Glutamatergic neuron (in vitro differentiated cells): ENCODE measurements around the gene MSH2. TPM values are rescaled to one million over a fixed set of nuclear protein-coding genes. Genes with fewer than 3 reads are reported as not detected.
"Not testable (repeated sequence)": the region's sequence is repeated elsewhere in the genome, so short reads cannot be mapped to it uniquely, and the experiment has no call there.

Source experiments
- DNase-seq: peaks from one replicate; pipeline ENCODE4 v3.0.0; 2022
- H3K27ac Mint-ChIP-seq: one replicate; pipeline ENCODE4 v1.8.0; 2020; ENCODE audit warnings: mild to moderate bottlenecking, mixed read lengths, inconsistent platforms; ENCODE audit not compliant: unreplicated experiment
- H3K27me3 Mint-ChIP-seq: one replicate; pipeline ENCODE4 v1.8.0; 2020; ENCODE audit warnings: mild to moderate bottlenecking, moderate library complexity, mixed read lengths, inconsistent platforms; ENCODE audit not compliant: unreplicated experiment
- H3K36me3 Mint-ChIP-seq: one replicate; pipeline ENCODE4 v1.8.0; 2020; ENCODE audit warnings: mild to moderate bottlenecking, mixed read lengths, inconsistent platforms; ENCODE audit not compliant: unreplicated experiment
- H3K4me1 Mint-ChIP-seq: one replicate; pipeline ENCODE4 v1.8.0; 2020; ENCODE audit warnings: mild to moderate bottlenecking, low read depth, mixed read lengths, inconsistent platforms; ENCODE audit not compliant: unreplicated experiment
- H3K4me3 Mint-ChIP-seq: one replicate; pipeline ENCODE4 v1.8.0; 2020; ENCODE audit warnings: mild to moderate bottlenecking, mixed read lengths, inconsistent platforms; ENCODE audit not compliant: unreplicated experiment
- H3K9me3 Mint-ChIP-seq: one replicate; pipeline ENCODE4 v1.8.0; 2020; ENCODE audit warnings: mild to moderate bottlenecking, moderate library complexity, mixed read lengths, inconsistent platforms; ENCODE audit not compliant: unreplicated experiment
- total RNA-seq: library from RNA; stranded (reverse); fragmentation: NEBNext Ultra II Directional; extraction: Animal tissue kit (Norgen Biotek cat#: 25700); gene quantifications from one replicate; pipeline ENCODE4 v1.2.1, GENCODE V29; 2021; ENCODE audit not compliant: unreplicated experiment
- TF ChIP-seq, protein P1 (sequence below): fragments of 200-600 bp; sonication (generic); IDR thresholded peaks from one replicate; pipeline ENCODE4 v1.5.0; 2021; ENCODE audit not compliant: partially characterized antibody, unreplicated experiment

MSH2 gene
- total RNA-seq, 1 donor from 2014 or later: 27.9 TPM

DNA sequence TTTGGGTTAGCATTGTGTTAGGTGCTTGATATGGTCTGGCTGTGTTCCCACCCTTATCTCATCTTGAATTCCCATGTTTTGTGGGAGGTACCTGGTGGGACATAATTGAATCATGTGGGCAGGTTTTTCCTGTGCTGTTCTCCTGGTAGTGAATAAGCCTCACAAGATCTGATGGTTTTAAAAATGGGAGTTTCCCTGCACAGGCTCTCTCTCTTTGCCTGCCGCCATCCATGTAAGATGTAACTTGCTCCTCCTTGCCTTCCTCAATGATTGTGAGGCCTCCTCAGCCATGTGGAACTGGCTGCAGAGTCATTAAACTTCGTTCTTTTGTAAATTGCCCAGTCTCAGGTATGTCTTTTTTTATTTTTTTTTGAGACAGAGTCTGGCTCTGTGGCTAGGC lies 2.8 kb downstream of the MSH2 start:
- TF ChIP-seq, protein P1, sequence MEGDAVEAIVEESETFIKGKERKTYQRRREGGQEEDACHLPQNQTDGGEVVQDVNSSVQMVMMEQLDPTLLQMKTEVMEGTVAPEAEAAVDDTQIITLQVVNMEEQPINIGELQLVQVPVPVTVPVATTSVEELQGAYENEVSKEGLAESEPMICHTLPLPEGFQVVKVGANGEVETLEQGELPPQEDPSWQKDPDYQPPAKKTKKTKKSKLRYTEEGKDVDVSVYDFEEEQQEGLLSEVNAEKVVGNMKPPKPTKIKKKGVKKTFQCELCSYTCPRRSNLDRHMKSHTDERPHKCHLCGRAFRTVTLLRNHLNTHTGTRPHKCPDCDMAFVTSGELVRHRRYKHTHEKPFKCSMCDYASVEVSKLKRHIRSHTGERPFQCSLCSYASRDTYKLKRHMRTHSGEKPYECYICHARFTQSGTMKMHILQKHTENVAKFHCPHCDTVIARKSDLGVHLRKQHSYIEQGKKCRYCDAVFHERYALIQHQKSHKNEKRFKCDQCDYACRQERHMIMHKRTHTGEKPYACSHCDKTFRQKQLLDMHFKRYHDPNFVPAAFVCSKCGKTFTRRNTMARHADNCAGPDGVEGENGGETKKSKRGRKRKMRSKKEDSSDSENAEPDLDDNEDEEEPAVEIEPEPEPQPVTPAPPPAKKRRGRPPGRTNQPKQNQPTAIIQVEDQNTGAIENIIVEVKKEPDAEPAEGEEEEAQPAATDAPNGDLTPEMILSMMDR: no peak
- no peak for DNase-seq
- Mint-ChIP-seq H3K9me3 (peaks cover 4% of the 10 kb centered on the region), H3K36me3 (peaks cover 7% of the 10 kb centered on the region), H3K4me1 (peaks cover 4% of the 10 kb centered on the region), H3K4me3 (no peak overlapping the region), H3K27ac (no peak overlapping the region), H3K27me3 (peaks cover 3% of the 10 kb centered on the region)

DNA sequence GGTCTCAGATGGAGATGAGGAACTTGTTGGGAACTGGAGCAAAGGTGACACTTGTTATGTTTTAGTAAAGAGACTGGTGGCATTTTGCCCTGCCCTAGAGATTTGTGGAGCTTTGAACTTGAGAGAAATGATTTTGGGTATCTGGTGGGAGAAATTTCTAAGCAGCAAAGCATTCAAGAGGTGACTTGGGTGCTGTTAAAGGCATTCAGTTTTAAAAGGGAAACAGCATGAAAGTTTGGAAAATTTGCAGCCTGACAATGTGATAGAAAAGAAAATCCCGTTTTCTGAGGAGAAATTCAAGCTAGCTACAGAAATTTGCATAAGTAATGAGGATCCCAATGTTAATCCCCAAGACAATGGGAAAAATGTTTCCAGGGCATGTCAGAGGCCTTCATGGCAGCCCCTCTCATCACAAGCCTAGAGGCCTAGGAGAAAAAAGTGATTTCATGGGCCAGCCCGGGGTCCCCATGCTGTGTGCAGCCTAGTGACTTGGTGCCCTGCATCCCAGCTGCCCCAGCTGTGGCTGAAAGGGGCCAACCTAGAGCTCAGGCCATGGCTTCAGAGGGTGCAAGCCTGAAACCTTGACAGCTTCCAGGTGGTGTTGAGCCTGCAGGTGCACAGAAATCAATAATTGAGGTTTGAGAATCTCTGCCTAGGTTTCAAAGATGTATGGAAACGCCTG lies 3.8 kb downstream of the MSH2 start:
- DNase-seq, H3K27ac Mint-ChIP-seq, H3K27me3 Mint-ChIP-seq, H3K36me3 Mint-ChIP-seq, H3K9me3 Mint-ChIP-seq, H3K4me1 Mint-ChIP-seq, H3K4me3 Mint-ChIP-seq: not testable (repeated sequence)

DNA sequence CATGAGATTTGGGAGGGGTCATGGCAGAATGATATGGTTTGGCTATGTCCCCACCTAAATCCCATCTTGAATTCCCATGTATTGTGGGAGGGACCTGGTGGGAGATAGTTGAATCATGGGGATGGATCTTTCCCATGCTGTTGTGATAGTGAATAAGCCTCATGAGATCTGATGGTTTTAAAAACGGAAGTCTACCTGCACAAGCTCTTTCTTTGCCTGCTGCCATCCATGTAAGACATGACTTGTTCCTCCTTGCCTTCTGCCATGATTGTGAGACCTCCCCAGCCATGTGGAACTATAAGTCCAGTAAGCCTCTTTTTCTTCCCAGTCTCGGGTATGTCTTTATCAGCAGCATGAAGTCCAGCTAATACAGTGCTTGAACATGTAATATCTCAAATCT lies 5.0 kb downstream of the MSH2 start:
- H3K4me3 Mint-ChIP-seq, H3K27me3 Mint-ChIP-seq, H3K36me3 Mint-ChIP-seq, H3K4me1 Mint-ChIP-seq, DNase-seq, H3K27ac Mint-ChIP-seq, H3K9me3 Mint-ChIP-seq: not testable (repeated sequence)

DNA sequence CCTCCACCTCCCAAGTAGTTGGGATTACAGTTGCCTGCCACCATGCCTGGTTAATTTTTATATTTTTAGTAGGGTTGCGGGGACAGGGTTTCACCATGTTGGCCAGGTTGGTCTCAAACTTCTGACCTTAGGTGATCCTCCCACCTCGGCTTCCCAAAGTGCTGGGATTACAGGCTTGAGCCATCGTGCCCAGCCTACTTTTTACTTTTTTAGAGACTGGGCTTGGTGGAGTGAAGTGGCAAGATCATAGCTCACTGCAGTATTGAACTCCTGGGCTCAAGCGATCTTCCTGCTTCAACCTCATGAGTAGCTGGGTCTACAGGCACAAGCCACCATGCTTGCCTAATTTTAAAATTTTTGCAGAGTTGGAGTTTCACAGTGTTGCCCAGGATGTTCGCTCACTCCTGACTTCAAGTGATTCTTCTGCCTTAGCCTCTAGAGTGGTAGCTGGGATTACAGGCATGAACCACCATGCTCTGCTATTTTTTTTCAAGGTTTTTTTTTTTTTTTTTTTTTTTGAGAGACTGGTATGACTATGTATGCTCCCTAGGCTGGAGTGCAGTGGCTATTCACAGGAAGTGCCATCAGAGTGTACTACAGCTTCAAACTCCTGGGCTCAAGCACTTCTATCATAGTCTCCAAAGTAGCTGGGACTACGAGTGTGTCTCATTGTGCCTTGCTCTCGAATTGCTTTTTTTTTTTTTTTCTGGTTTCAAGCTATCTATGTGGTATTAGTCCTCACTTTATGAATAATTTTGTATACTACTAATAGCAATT lies 11.9 kb downstream of the MSH2 start:
- Mint-ChIP-seq H3K4me1 (no peaks in the 10 kb centered on the region), H3K4me3 (no peak overlapping the region), H3K9me3 (no peaks in the 10 kb centered on the region), H3K27me3 (no peaks in the 10 kb centered on the region), H3K36me3 (no peaks in the 10 kb centered on the region), H3K27ac (no peak overlapping the region)
- TF ChIP-seq, protein P1: no peak
- no peak for DNase-seq

DNA sequence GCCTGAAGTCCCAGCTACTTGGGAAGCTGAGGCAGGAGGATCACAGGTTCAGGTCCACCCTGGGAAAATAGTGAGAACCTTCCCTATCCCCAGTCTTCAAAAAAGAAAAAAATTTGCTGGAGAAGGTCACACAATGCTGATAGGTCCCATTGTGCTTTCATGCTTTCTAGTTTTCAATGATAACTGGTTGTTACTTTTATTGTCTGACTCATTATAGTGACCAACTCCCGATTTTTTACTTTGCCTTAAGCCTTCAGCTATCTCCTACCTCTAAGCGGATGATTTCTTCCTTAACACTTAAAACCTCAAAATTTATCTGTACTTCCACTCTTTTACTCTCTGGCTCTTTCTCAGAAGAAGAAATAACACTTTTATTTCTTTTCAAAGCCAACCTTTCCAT lies 17.3 kb downstream of the MSH2 start:
- H3K36me3 Mint-ChIP-seq: no peaks in the 10 kb centered on the region
- no peaks in the 10 kb centered on the region for H3K4me1 Mint-ChIP-seq
- no peak for DNase-seq
- TF ChIP-seq, protein P1: no peak
- no peaks in the 10 kb centered on the region for H3K9me3 Mint-ChIP-seq
- H3K4me3 Mint-ChIP-seq: no peak overlapping the region
- no peaks in the 10 kb centered on the region for H3K27me3 Mint-ChIP-seq
- H3K27ac Mint-ChIP-seq: no peak overlapping the region

DNA sequence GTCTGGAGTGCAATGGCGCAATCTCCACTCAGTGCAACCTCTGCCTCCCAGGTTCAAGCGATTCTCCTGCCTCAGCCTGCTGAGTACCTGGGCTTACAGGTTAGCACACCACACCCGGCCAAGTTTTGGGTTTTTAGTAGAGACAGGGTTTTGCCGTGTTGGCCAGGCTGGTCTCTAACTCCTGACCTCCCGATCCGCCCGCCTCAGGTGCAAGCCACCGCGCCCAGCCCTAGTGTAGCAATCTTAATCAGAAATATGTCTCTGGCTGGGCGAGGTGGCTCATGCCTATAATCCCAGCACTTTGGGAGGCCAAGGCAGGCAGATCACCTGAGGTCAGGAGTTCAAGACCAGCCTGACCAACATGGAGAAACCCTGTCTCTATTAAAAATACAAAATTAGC lies 17.7 kb downstream of the MSH2 start:
- not testable (repeated sequence) for H3K4me1 Mint-ChIP-seq, H3K4me3 Mint-ChIP-seq, H3K27me3 Mint-ChIP-seq, H3K9me3 Mint-ChIP-seq, H3K36me3 Mint-ChIP-seq, H3K27ac Mint-ChIP-seq, DNase-seq
